Thyroid gland (tissue), 4 donors: ENCODE results near the gene PLEKHF1. TPM values are rescaled to one million over a fixed set of nuclear protein-coding genes. Genes with fewer than 3 reads are reported as not detected.
A peak's percentile ranks its signal among the peaks of the same experiment; 100 is the strongest.

Experiments used
- DNase-seq, 2 donors: peaks; one replicate each; pipeline ENCODE4 v3.0.0-alpha.2; 2019
- H3K27ac ChIP-seq, 3 donors: fragments of 200-600 bp; sonication (generic); 1 replicate in 2 of 3; 2 replicates in 1 of 3; pipeline ENCODE4 v1.5.1; 2016 to 2019; ENCODE audit warnings: mild to moderate bottlenecking in 1 of 3, moderate library complexity in 1 of 3
- H3K27me3 ChIP-seq: fragments of 200-600 bp; sonication (generic); one replicate; pipeline ENCODE4 v1.5.1; 2019
- H3K36me3 ChIP-seq, 2 donors: fragments of 200-600 bp; sonication (generic); one replicate each; pipeline ENCODE4 v1.5.1; 2016 to 2019
- H3K4me1 ChIP-seq, 2 donors: fragments of 200-600 bp; sonication (generic); one replicate each; pipeline ENCODE4 v1.5.1; 2017 to 2019
- H3K4me3 ChIP-seq, 3 donors: fragments of 200-600 bp; sonication (generic); replicated peaks in 1 of 3; 1 replicate in 2 of 3; 2 replicates in 1 of 3; pipeline ENCODE4 v1.5.1; 2016; ENCODE audit warnings: mild to moderate bottlenecking in 1 of 3
- H3K9me3 ChIP-seq: fragments of 200-600 bp; sonication (generic); one replicate; pipeline ENCODE4 v1.5.1; 2017
- CTCF ChIP-seq, 6 experiments: fragments of 200-600 bp in 3 of 6; fragments of 450-650 bp in 3 of 6; sonication (generic) in 3 of 6; IDR thresholded peaks; one replicate each; pipeline ENCODE4 v1.5.1; 2016 to 2019; ENCODE audit warnings: antibody characterized with exemption in 6 of 6, mild to moderate bottlenecking in 2 of 6, inconsistent platforms in 1 of 6, moderate library complexity in 1 of 6
- POLR2A ChIP-seq, 2 donors: fragments of 450-650 bp; IDR thresholded peaks; one replicate each; pipeline ENCODE4 v1.6.1; 2017; ENCODE audit warnings: antibody characterized with exemption in 2 of 2, mild to moderate bottlenecking in 2 of 2, moderate library complexity in 1 of 2
- WGBS, 2 donors: methylation state at CpG; one replicate each; pipeline ENCODE4 v1.1.5; 2017; 5-methylcytosine and 5-hydroxymethylcytosine counted together
- intact Hi-C: fragments of 100-400 bp; cut with DNase I; formaldehyde crosslinking; loops from one replicate; pipeline ENCODE4 v1.15.1; 2023
- total RNA-seq, 4 donors: library from RNA; depleted of rRNA; stranded (reverse); fragments of >200 nt; gene quantifications; one replicate each; pipeline ENCODE4 v1.2.3, GENCODE V29; 2016

The PLEKHF1 gene
- total RNA-seq, 4 donors from 2014 or later: 12.1 to 20.3 (median 16.5) TPM

GRCh38 chr19:29694161-29694560, 28.9 kb downstream of the PLEKHF1 start:
- H3K4me1 ChIP-seq: no peaks in the 10 kb centered on the region
- no peaks in the 10 kb centered on the region for H3K36me3 ChIP-seq
- TF ChIP-seq CTCF (IDR thresholded peaks at IDR 0.05) (no peak), POLR2A (IDR thresholded peaks at IDR 0.05) (no peak)
- 78 to 89% methylated on average over 5 of the region's 5 CpGs for WGBS, 2 donors
- H3K4me3 ChIP-seq: no peak overlapping the region
- H3K27ac ChIP-seq: no peak overlapping the region
- DNase-seq: no peak
- no peaks in the 10 kb centered on the region for H3K9me3 ChIP-seq
- intact Hi-C loops: no loop called here
- H3K27me3 ChIP-seq: no peaks in the 10 kb centered on the region

GRCh38 chr19:29694669-29695627, 29.7 kb downstream of the PLEKHF1 start:
- intact Hi-C loops: no loop called here
- H3K4me1 ChIP-seq: no peaks in the 10 kb centered on the region
- no peaks in the 10 kb centered on the region for H3K27me3 ChIP-seq
- DNase-seq: peak; percentile 75
- 64 to 71% methylated on average over 7 to 17 of the region's 19 CpGs for WGBS, 2 donors
- H3K36me3 ChIP-seq: no peaks in the 10 kb centered on the region
- TF ChIP-seq CTCF (IDR thresholded peaks at IDR 0.05) (peak; percentile 40 to 90 (median 74)), POLR2A (IDR thresholded peaks at IDR 0.05) (no peak)
- no peak overlapping the region for H3K27ac ChIP-seq
- H3K4me3 ChIP-seq: no peak overlapping the region
- no peaks in the 10 kb centered on the region for H3K9me3 ChIP-seq

GRCh38 chr19:29695765-29696564, 30.7 kb downstream of the PLEKHF1 start:
- no peak for DNase-seq
- Histone ChIP-seq H3K9me3 (no peaks in the 10 kb centered on the region), H3K27ac (no peak overlapping the region), H3K36me3 (no peaks in the 10 kb centered on the region), H3K4me1 (no peaks in the 10 kb centered on the region), H3K4me3 (no peak overlapping the region), H3K27me3 (no peaks in the 10 kb centered on the region)
- TF ChIP-seq CTCF (IDR thresholded peaks at IDR 0.05) (no peak), POLR2A (IDR thresholded peaks at IDR 0.05) (no peak)
- 88 to 93% methylated on average over 5 to 6 of the region's 6 CpGs for WGBS, 2 donors
- intact Hi-C loops: no loop called here

GRCh38 chr19:29696565-29696846, 31.2 kb downstream of the PLEKHF1 start:
- no peak for TF ChIP-seq POLR2A (IDR thresholded peaks at IDR 0.05)
- TF ChIP-seq CTCF (IDR thresholded peaks at IDR 0.05): no peak
- intact Hi-C loops: no loop called here
- WGBS, 2 donors: 100% methylated on average over 1 of the region's 2 CpGs; no CpG with 5 or more reads in 1 of the 2 donors

More at GRCh38 chr19:29696565-29696846, 31.2 kb downstream of the PLEKHF1 start:
- H3K4me1 ChIP-seq: no peaks in the 10 kb centered on the region
- DNase-seq: no peak
- H3K36me3 ChIP-seq: peaks cover 0 to under 1% of the 10 kb centered on the region in 2 donors
- no peaks in the 10 kb centered on the region for H3K27me3 ChIP-seq
- H3K4me3 ChIP-seq: no peak overlapping the region
- no peak overlapping the region for H3K27ac ChIP-seq
- H3K9me3 ChIP-seq: no peaks in the 10 kb centered on the region
